ENCODE data around the gene CHD1L.

DNA sequence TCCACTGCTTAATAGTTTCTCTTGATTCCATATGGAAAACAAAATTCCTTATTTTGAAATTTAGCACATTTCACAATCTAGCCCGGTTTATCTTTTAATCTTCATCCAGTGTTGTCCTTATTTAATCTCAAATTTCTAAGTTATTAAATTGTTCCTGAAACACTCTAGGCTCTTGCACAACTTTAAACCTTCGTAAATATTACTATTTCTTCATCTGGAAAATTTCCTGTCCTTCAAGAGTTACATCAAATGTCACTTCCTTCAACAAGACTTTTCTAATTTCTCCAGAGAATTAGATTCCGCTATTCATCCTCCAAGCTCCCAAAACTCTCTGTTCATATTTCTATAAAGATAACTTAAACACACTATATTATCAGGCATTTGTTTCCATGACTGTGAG, 23.9 kb upstream of the CHD1L start:
- TF ChIP-seq, protein P1, sequence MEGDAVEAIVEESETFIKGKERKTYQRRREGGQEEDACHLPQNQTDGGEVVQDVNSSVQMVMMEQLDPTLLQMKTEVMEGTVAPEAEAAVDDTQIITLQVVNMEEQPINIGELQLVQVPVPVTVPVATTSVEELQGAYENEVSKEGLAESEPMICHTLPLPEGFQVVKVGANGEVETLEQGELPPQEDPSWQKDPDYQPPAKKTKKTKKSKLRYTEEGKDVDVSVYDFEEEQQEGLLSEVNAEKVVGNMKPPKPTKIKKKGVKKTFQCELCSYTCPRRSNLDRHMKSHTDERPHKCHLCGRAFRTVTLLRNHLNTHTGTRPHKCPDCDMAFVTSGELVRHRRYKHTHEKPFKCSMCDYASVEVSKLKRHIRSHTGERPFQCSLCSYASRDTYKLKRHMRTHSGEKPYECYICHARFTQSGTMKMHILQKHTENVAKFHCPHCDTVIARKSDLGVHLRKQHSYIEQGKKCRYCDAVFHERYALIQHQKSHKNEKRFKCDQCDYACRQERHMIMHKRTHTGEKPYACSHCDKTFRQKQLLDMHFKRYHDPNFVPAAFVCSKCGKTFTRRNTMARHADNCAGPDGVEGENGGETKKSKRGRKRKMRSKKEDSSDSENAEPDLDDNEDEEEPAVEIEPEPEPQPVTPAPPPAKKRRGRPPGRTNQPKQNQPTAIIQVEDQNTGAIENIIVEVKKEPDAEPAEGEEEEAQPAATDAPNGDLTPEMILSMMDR (IDR thresholded peaks at IDR 0.05) = no peak
- TF ChIP-seq POLR2A (IDR thresholded peaks at IDR 0.05) (no peak), EP300 (IDR thresholded peaks at IDR 0.05) (no peak)

Data from gastroesophageal sphincter (tissue), 3 donors.